Neural cell (in vitro differentiated cells): ENCODE data around the gene UBE2E3.
"Not testable (repeated sequence)": the region's sequence is repeated elsewhere in the genome, so short reads cannot be mapped to it uniquely, and the experiment has no call there.

Experiments
- CTCF ChIP-seq: fragments of 450-650 bp; IDR thresholded peaks from 2 replicates; pipeline ENCODE4 v1.5.1; 2014; ENCODE audit warnings: antibody characterized with exemption, mild to moderate bottlenecking, moderate library complexity; ENCODE audit not compliant: poor library complexity, severe bottlenecking
- EP300 ChIP-seq: fragments of 450-650 bp; conservative IDR thresholded peaks from 2 replicates; pipeline ENCODE4 v1.6.1; 2014; ENCODE audit warnings: antibody characterized with exemption, mild to moderate bottlenecking, moderate library complexity; ENCODE audit not compliant: poor library complexity, severe bottlenecking
- EZH2 ChIP-seq: fragments of 200-600, 300-800 bp; shearing (Covaris generic), sonication (generic); IDR thresholded peaks from 2 replicates; pipeline ENCODE4 v1.6.1; 2014; ENCODE audit warnings: antibody characterized with exemption, low read length, borderline replicate concordance, mild to moderate bottlenecking; ENCODE audit not compliant: insufficient read depth, poor library complexity, severe bottlenecking
- MXI1 ChIP-seq: fragments of 450-650 bp; conservative IDR thresholded peaks from 2 replicates; pipeline ENCODE4 v1.6.1; 2014; ENCODE audit warnings: antibody characterized with exemption, mild to moderate bottlenecking; ENCODE audit not compliant: poor library complexity, severe bottlenecking
- RAD21 ChIP-seq: fragments of 450-650 bp; conservative IDR thresholded peaks from 2 replicates; pipeline ENCODE4 v1.6.1; 2014; ENCODE audit warnings: antibody characterized with exemption, mild to moderate bottlenecking, moderate library complexity
- REST ChIP-seq: IDR thresholded peaks from 2 replicates; pipeline ENCODE4 v1.6.1; 2012; ENCODE audit warnings: borderline replicate concordance
- TAF1 ChIP-seq: IDR thresholded peaks from 2 replicates; pipeline ENCODE4 v1.6.1; 2012; ENCODE audit warnings: low read depth

- not testable (repeated sequence) for TF ChIP-seq CTCF, RAD21, EZH2, EP300, TAF1, REST, MXI1
These were observed 111.5 kb downstream of the UBE2E3 start for GRCh38 chr2:181091920-181092319.
